Lower leg skin (tissue), 4 donors: Measurements from ENCODE around the gene TBL2. TPM values are rescaled to one million over a fixed set of nuclear protein-coding genes. Genes with fewer than 3 reads are reported as not detected.
"Not testable (repeated sequence)": the region's sequence is repeated elsewhere in the genome, so short reads cannot be mapped to it uniquely, and the experiment has no call there.

Source experiments
- DNase-seq, 2 donors: peaks; one replicate each; pipeline ENCODE4 v3.0.0-alpha.2; 2019; ENCODE audit warnings: low spot score in 2 of 2
- H3K4me3 ChIP-seq: fragments of 200-600 bp; sonication (generic); 2 replicates; pipeline ENCODE4 v1.5.1; 2017; ENCODE audit warnings: mild to moderate bottlenecking, low read depth; ENCODE audit not compliant: poor library complexity, severe bottlenecking
- CTCF ChIP-seq, 3 donors: fragments of 450-650 bp; IDR thresholded peaks; one replicate each; pipeline ENCODE4 v1.5.1; 2016; ENCODE audit warnings: antibody characterized with exemption in 3 of 3, mild to moderate bottlenecking in 3 of 3, moderate library complexity in 2 of 3
- POLR2A ChIP-seq, 2 donors: fragments of 450-650 bp; IDR thresholded peaks; one replicate each; pipeline ENCODE4 v1.6.1; 2016 to 2017; ENCODE audit warnings: antibody characterized with exemption in 2 of 2, mild to moderate bottlenecking in 1 of 2, moderate library complexity in 1 of 2
- WGBS, 2 donors: methylation state at CpG; one replicate each; pipeline ENCODE4 v1.1.5; 2018; 5-methylcytosine and 5-hydroxymethylcytosine counted together
- intact Hi-C: fragments of 100-400 bp; cut with DNase I; formaldehyde crosslinking; loops from one replicate; pipeline ENCODE4 v1.15.0; 2023; ENCODE audit warnings: low total_unique reads
- total RNA-seq, 4 donors: library from RNA; depleted of rRNA; stranded (reverse); fragments of >200 nt; gene quantifications; one replicate each; pipeline ENCODE4 v1.1.0, GENCODE V29; 2016

Gene TBL2
- total RNA-seq, 4 donors from 2014 or later, result 32.2 to 52.1 (median 40.3) TPM

- no peak for TF ChIP-seq CTCF (IDR thresholded peaks at IDR 0.05)
- TF ChIP-seq POLR2A (IDR thresholded peaks at IDR 0.05), result no peak
- H3K4me3 ChIP-seq, result no peak overlapping the region
- intact Hi-C loops, result no loop called here
- DNase-seq, result no peak
- WGBS, 2 donors, result 95 to 96% methylated on average over 12 of the region's 12 CpGs
Observed at GRCh38 chr7:73586911-73587310, 8.5 kb upstream of the TBL2 start.

GRCh38 chr7:73585196-73585595 lies 6.8 kb upstream of the TBL2 start:
- 79 to 82% methylated on average over 2 of the region's 2 CpGs for WGBS, 2 donors
- TF ChIP-seq CTCF (IDR thresholded peaks at IDR 0.05) (no peak), POLR2A (IDR thresholded peaks at IDR 0.05) (no peak)
- intact Hi-C loops, result no loop called here
- H3K4me3 ChIP-seq, result no peak overlapping the region
- DNase-seq, result no peak

GRCh38 chr7:73582664-73583202 lies 4.4 kb upstream of the TBL2 start:
- intact Hi-C loops, result no loop called here
- TF ChIP-seq POLR2A (IDR thresholded peaks at IDR 0.05) (no peak), CTCF (IDR thresholded peaks at IDR 0.05) (no peak)
- DNase-seq, result no peak
- no peak overlapping the region for H3K4me3 ChIP-seq
- WGBS, 2 donors, result 91 to 94% methylated on average over 6 of the region's 6 CpGs

GRCh38 chr7:73581006-73581405 lies 2.6 kb upstream of the TBL2 start:
- intact Hi-C loops, H3K4me3 ChIP-seq, DNase-seq: not testable (repeated sequence)
- WGBS, 2 donors, result 76 to 85% methylated on average over 9 of the region's 9 CpGs

GRCh38 chr7:73577627-73578341 lies 595 bp downstream of the TBL2 start:
- DNase-seq, result no peak
- WGBS, 2 donors, result 9 to 15% methylated on average over 17 to 30 of the region's 32 CpGs
- TF ChIP-seq POLR2A (IDR thresholded peaks at IDR 0.05), result no peak
- TF ChIP-seq CTCF (IDR thresholded peaks at IDR 0.05), result no peak
- intact Hi-C loops, result no loop called here
- H3K4me3 ChIP-seq, result peak overlapping the region; percentile 80

GRCh38 chr7:73573791-73574190 lies 4.6 kb downstream of the TBL2 start:
- DNase-seq, result no peak
- 92 to 100% methylated on average over 11 of the region's 11 CpGs for WGBS, 2 donors
- H3K4me3 ChIP-seq, result no peak overlapping the region
- intact Hi-C loops, result no loop called here
- TF ChIP-seq POLR2A (IDR thresholded peaks at IDR 0.05), result no peak
- no peak for TF ChIP-seq CTCF (IDR thresholded peaks at IDR 0.05)
